8988T (cell line): ENCODE measurements around the gene ANO7.
A peak's percentile ranks its signal among the peaks of the same experiment; 100 is the strongest.

Source experiments
- DNase-seq: peaks from one replicate; pipeline ENCODE4 v3.0.0; 2011

ANO7 gene

DNA sequence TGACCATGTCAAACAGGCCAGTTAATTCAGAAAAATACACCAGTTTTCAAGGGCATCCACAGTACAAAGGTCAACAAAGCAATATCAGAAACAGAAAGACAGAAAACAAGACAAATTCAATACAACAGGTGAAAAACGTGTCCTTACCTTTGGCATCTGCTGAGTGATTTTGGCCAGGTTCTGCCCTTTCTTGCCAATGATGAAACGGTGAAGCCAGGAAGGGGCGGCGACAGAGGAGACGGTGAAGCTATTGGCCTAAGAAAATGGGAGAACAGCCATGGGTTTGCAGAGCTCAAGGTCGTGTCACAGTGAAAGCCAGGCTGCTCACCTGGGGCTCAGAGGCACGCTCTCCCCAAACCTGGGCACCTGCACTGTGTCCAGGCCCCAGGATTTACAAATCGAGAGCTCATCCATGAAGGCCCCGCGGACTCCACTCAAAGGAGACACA lies 66.5 kb downstream of the ANO7 start:
- DNase-seq: no peak

DNA sequence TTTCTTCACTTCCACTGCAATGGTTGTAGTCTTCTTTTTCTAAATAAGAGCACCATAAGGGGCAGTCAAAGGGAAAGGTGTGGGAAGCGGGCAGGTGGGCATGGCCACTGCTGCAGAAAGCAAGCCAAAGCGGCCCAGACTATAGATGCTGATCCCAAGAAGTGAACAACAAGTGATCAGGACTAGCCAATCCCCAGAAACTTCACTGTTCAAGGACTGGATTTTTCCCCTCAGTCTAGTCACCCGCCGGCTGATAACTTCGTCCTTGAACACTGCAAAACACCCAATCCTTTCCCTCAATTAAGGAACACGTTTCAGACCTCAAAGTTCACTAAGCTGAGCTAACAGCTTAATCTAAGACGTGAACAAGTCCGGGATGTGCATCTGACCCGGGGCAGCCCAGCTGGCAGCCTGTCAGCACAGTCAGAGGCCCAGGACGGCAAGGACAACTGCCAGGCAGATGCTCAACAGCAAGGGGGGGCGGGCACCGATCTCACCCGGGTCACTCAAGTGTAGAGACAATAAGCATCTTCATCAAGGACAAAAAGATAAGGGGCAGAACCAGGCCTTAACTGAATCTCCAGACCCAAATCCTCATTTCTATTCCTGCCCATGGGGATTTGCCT lies 67.2 kb downstream of the ANO7 start:
- no peak for DNase-seq

DNA sequence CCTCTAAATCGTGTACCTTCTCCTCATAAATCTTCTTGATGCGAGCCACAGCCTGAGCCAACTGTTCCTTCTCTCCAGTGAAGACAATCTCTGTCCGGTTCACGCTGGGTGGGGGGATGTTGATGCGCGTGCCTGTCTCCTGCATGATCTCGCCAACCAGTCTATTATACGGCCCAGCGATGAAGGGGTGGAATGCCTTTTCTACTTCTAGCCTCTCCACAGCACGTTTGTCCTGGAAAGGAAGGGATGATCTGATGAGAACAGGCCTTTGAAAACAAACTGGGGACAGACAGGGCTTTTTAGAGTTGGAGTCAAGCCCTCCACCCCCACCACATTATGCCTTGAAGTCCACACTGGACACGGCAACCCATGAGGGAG lies 67.7 kb downstream of the ANO7 start:
- DNase-seq: no peak

DNA sequence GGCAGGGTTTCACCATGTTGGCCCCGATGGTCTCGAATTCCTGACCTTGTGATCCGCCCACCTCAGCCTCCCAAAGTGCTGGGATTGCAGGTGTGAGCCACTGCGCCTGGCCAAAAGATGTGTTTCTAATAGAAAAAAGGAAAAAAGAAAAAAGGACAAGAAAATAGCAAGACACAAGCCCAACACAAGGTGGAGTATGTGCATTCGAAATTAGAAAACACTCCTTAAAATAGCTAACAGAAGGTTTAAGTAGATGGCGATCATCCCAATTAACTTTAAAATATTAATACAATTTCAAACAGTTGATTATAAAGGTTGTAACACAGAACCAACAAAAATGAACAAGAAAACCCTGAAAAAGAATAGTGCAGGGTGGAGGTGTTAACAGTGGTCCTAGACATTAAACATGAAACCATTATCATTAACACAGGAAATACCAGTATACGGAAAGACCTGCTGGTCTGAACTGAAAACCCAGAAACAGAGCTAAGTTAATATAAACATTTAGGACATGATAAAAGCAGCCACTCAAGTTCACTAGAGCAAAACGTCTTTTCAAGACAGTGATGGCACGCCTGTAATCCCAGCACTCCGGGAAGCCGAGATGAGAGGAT lies 69.0 kb downstream of the ANO7 start:
- no peak for DNase-seq

DNA sequence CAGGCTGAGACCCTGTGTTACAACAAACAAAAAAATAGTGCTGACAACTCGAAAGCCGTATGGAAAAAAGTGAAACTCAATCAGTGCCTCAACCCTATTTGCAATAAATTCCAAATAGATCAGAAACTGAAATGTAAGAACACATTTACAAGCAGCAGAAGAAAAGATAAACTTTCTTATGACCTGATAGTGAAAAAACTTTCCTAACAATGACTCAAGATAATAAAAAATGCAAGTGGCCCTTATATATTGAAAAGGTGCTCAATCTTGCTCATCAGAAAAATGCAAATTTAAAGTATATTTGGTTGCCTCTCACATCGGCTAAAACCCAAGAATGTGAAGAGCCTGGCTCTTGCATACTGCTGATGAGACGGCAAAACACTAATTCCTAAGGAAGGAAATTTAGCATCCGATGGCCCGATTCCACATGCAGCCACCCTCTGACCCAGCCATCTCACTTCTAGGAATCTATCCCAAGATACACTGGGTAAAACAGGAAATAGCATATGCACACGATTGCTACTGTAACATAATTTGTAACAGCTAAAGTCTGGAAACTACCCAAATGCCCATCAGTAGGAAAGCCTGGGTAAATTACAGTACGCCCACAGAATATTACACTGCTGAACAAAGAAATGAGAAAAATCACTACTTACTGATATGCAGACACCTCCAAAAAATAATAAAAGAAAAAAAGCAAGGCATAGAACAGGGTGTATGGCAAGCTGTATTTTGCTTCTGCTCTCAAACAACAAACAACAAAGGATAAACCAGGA lies 70.2 kb downstream of the ANO7 start:
- DNase-seq: no peak

DNA sequence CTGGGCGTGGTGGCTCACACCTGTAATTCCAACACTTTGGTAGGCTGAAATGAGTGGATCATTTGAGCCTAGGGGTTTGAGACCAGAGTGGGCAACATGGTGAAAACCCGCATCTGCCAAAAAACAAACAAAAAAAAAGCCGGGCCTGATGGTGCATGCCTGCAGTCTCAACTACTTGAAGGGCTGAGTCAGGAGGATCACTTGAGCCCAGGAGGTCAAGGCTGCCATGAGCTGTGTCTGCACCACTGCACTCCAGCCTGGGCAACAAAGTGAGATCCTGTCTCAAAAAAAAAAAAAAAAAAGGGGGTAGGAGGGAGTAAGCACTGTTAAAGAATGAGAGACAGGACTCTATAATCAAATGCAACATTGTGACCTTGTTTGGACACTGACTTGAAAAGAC lies 72.4 kb downstream of the ANO7 start:
- DNase-seq: no peak

DNA sequence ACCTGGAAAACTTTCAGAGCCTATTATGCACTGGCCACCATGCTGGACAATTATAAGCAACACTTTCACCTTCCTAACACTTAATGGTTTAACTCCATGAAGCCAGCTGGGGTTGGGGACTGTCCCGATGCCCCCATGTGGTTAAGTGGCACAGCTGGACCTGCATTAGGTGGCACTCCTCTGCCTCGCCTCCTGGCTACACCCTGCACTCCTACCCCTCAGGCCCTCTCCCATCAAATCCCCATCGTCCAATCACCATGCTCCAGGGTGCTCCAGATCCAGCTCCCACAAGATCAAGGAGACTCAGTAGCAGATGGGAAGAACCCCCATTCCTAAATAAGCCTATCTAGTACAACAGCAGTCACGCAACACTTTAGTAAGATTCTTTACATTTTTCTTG lies 73.2 kb downstream of the ANO7 start:
- DNase-seq: no peak

DNA sequence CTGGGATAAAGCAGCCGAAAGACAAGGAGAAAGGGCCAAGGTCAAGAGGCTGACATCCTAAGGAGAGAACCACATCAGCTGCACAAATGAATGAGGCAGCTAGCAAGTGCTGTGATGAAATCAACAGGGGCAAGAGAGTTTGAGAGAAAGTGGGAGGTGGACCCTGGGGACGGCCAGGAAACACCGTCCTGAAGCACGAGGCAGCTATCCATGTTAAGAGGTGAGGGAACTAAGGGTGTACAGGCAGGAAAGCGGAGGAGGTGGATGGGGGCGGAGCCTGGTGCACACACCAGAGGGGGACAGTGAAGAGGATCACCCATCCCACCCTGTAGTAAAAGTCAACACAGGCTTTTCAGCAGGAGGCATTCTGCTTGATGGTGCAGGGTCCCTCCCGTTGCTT lies 74.6 kb downstream of the ANO7 start:
- DNase-seq: no peak

DNA sequence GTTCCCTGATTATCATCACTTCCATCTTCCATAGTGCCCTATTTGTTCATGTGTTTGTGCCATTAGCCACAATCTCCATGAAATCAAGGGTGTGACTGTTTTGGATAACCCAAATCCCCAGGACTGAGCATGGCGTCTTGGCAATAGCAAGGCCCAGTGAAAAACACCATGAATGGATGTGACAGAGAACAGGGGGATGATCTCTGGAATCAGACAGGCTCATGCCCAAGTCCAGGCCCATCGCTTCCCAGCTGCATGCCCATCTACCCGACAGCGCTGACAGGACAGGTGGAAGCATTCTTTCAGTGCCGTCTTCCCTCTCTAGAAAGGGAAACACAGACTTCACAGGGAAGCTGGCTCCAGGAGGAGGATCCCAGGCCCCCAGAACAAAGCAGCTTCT lies 77.0 kb downstream of the ANO7 start:
- no peak for DNase-seq

DNA sequence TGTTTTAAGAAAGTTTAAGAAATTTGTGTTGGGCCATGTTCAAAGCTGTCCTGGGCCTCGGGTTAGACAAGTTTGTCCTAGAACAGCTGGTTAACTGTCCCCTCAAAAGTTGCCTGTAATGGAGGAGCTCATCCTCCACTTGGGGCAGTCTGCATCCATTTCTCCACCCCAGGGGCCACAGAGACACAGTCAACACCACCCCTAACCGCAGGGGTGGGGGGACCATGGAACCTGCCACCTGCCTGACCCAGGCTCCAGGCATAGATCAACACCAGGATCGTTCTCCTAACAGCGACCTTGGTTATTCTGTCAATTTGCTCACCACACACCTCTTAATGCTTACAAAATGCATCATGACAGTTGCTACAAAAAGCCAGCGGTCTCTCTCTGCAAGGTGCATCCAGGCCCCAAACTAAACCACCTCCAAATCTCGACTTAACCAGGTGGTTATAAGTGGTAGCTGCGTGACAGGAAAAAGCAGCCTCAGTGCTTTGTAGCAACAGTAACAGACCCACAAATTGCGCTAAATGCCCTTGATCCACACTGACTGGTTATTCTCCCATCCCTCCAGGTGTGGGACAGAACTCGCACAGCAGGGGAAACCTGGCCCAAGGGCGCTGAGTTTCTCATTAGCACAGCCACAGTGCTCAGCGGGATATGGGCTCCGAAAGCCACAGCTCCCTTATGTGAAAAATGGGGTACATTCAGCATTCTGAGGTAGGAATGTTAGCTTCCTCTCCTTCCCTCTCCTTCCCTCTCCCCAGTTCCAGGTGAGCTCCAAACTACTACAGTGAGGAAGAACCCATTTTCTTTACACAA lies 79.0 kb downstream of the ANO7 start:
- no peak for DNase-seq

DNA sequence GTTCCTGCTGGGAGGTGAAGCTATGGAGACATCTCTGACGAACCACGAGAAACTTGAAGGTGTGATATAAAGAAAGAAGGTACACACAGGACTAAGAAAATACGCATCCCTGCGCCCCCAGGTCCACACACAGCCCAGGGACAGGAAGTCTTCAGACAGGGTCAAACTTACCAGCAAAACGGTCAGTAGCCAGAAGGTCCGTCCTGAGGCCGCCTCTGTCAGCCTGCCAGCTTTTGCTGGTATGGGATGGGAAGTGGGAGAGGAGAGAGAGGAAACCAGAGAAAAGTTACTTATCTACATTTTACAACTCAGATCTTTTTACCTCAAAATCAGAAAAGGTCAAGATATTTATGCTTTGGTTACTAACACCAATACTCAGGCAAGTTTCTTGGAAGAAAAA lies 79.8 kb downstream of the ANO7 start:
- DNase-seq: no peak

DNA sequence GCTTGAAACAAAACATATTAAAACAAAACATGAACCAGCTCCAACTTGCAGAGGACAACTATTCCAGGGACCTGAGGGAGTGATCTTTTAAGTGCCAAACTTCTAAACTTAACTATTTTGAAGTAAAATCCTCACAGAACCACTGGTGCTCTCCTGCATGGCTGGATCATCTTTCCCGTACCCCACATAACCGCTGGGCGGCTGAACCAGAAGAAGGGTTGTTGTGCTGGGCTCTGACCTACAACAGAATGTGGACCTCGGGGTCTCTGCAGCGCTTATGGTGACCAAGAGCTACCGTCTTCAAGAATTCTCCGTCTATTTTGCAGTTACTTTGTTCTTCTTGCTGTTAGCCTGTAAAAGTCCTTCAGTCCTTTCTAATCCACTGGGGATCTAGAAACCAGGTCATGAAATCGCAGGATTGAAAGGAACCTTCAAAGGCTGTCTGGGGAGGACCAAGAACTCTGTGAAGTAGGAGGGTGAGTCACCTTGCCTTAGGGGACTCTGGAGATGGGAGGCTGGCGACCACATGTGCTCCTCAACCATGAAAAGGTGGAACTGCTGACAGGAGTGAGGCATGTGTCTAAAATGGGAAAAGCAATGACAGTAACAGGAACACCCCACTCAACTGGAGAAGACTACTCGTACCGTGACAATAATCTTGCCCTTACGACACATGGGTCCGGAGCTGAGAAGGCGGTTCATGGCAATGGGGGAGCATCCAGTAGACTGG lies 80.4 kb downstream of the ANO7 start:
- no peak for DNase-seq

DNA sequence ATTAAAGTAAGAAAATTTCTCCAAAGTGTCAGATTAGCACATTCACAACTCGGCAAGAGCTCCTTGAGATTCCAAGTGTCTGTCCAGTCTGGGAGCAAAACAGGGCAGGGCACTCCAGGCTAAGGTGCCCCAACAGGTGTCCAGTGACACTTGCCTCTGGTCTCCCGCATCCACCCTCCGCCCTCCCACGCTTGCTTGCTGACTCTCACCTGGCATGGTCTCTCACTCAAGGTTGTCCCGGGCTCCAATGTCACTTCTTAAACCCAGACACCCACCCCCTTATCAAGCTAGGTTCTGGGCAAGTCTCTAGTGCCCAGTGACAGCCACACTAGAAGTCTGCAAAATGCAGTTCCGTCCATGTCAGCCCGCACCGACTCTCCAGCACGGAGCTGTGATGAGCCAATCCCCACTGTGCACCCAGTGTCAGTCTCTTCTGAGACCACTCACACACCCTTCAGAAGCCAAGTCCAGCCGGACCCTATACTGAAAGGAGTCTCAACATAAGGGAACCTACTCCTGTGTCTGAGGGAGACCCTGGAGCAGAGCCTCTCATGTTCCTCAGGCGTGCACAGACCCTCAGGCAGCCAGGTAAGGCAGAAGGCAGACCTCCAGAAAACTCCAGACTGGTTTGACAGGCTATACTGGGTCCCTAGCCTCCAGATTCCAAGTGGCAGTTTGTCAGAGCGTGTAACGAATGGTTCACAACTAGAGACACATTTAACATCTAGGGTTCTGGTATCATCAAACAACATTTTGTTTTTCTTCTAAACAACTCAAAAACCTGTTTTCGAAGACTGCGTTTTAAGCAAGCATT lies 81.4 kb downstream of the ANO7 start:
- no peak for DNase-seq

DNA sequence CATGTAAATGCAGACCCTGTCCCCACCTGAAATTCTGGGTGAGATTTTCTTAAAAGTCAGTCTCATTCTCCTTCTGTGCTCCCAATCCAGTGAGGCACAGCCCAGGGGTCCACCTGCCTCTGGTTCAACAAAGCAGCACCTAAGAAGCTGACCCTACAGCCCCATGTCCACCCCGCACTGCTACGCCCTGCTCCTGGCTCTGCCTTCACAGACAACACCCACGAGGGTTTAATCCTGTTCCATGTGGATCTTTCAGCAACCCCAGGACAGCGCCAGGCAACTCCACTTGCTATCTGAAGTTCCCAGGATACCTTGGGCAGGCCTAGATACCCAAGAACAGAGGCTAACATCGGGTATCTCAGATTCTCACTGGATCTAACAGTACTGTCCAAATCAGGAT lies 82.1 kb downstream of the ANO7 start:
- DNase-seq: no peak

DNA sequence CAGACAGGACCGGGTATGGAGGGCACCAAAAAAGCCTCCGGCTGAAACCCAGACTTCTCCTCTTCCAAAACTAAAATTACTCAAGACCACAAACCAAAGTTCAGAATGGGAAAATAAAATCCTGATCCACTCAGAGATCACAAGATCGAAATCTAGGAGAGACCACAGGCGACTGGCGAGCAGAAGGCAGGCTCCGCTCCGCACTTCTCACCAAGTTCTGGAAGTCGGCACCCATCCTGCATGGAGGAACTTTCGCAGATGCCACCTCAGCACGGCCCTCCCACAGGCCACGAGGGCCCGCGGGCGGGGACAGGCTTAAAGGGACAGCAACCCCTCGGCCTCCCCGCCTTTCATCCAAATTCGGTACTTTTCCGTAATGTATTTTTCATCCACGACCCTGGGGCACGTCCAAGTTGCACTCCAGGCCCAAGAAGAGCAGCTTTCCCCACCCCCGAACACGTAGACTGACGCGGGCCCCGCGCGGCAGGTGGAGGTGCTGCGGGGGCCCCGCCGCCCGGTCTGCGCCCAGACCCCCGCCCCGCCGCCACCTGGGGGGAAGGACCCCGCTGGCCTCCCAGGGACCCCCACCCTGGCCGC lies 83.3 kb downstream of the ANO7 start:
- peak; percentile 61 for DNase-seq

DNA sequence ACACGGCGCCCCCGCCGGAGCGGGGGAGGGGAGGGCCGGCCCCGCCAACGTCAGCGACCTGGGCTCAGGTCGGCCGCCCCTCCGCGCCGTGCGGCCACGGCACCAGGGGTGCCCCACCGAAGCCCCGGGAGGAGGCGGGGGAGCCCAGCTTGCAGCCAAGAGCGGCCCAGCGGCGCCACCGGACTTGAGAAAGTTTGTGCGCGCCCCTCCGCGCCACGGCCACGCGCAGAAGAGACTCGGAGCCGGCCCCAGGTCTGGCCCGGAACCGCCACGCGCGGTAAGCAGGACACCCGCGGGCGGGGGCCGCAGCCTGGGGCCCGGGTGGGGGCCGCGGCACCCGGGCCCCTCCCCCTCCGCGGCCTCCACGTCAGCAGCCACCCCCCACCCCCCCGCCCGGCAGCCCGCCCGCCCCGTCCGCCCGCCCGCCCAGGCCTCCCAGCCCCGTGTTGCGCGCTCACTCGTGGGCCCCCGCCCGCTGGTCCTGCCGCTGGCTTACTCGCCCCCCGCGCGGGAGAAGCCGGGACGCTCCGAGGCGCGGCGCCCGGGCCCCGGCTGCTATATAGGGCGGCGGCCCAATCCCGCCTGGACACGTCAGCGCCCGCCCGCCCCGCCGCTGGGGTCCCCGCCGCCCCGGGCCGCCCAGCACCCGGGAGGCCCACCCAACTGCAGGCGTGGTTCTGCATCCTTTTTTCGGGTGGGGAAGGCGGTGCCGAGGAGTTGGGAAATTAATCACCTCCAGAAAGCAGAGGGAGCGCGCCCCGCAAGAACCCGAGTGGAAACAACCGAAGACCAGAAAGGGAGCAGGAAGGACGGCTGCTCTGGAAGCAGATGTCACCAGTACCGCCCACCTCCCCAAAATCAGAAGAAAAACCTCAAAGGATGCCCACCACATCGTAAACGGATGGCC lies 84.1 kb downstream of the ANO7 start:
- no peak for DNase-seq

DNA sequence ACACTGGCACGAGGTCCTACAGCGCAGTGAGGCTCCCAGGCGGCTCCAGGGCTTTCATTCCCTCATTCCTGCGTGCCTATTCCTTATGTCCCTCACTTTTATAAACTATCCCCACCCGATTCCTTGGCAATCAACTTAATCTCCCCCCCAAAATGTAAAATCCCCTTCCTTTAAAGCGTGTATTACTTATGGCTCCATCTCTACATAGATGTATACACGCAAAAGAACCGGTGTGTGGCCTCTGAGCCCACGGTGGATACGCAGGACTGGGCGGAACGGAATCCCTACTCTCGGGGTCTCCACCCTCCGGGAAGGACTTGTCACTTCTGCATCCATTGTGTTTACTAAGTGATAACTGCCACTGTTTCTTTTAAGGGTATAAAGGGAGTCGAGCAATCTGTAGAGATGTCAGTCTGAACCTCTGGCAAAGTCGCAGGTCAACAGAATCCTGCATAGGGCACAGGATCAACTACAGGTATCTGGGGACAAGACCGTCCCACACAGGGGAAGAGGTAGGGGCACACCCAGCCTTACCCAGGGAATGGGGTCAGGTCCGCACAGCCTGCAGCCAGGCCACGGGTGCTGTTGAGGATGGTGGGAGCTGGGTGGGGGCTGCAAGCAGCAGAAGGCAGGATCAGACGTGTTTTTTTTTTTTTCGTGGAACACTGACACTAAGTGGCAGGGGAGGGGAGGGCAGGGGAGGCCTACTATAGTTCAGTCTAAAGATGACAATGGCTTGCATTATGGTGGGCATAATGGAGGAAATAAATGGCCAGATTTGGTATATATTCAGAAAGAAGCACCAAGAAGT lies 84.9 kb downstream of the ANO7 start:
- DNase-seq: no peak

DNA sequence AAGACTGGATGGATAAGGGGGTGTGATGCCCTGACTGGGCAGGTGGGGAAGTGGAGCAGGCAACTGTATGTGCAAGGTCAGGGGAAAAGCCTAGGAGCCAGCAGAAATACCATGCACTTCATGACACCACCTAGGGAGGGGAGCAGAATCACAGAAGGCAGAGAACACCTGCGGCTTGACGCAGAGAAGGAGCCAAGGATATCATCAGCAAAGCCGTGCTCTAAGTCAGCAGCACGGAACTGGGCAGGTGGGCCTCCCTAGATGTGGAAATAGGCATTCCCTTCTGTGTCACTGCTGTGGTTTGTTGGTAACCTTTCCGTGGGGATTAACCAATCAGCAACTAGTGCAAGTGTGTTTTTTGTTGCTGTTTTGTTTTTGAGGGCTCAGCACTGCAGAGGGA lies 85.7 kb downstream of the ANO7 start:
- no peak for DNase-seq
